ENCODE data around the gene CREBBP. TPM values are rescaled to one million over a fixed set of nuclear protein-coding genes. Genes with fewer than 3 reads are reported as not detected.
A peak's percentile ranks its signal among the peaks of the same experiment; 100 is the strongest.

The CREBBP gene
- total and polyA plus RNA-seq, 2 donors (not counting 1 experiment from before 2014, with no cell fraction given), result 6.1 to 22.6 TPM

DNA sequence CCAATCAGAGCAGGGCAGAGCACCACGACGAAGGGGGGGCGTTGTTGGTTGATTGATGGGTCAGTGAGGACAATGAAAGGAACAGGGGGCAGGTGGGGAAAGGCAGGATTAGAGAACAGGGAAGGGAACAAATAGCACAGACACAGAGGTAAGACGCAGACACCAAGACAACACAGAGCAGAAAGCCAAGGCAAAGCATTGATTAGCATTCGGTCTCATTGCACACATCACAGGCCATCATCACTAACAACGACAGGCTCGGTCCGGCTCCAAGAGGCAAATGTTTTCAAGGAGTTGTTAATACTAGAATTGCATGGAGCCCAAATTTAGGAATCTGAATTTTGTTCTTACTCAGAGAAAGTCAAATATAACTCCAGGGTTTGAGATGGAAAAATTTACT, 128.6 kb downstream of the CREBBP start:
- Histone ChIP-seq H3K27me3 (ENCODE audit: control insufficient read depth, insufficient read depth, low read length) (no peaks in the 10 kb centered on the region), H3K9ac (ENCODE audit: insufficient read depth, low read length) (no peak overlapping the region), H3K4me2 (ENCODE audit: extremely low read depth, insufficient read depth, low read length) (no peak overlapping the region), H3K36me3 (ENCODE audit: control insufficient read depth, insufficient read depth, low read length) (peaks cover 7% of the 10 kb centered on the region), H3K79me2 (ENCODE audit: control insufficient read depth, insufficient read depth, low read length) (peaks cover 3% of the 10 kb centered on the region), H2AFZ (ENCODE audit: low read length) (no peak overlapping the region), H3K4me3 (replicated peaks in 1 of 4; ENCODE audit: control extremely low read depth in 1 of 4, insufficient read depth in 1 of 4, low read depth in 3 of 4, low read length in 4 of 4) (no peak overlapping the region), H3K27ac (ENCODE audit: insufficient read depth, low read length) (no peak overlapping the region), H3K9me3 (ENCODE audit: control insufficient read depth, insufficient read depth, low read depth, low read length) (no peaks in the 10 kb centered on the region), H4K20me1 (ENCODE audit: control insufficient read depth, extremely low read depth, insufficient read depth, low read length) (no peaks in the 10 kb centered on the region), H3K4me1 (ENCODE audit: control insufficient read depth, extremely low read depth, insufficient read depth, low read length) (no peaks in the 10 kb centered on the region)
- no peak for DNase-seq (ENCODE audit: low read depth in 2 of 2)
- TF ChIP-seq EZH2 (IDR thresholded peaks at IDR 0.05; ENCODE audit: low read length, missing control alignments), result no peak
- TF ChIP-seq, protein P1, sequence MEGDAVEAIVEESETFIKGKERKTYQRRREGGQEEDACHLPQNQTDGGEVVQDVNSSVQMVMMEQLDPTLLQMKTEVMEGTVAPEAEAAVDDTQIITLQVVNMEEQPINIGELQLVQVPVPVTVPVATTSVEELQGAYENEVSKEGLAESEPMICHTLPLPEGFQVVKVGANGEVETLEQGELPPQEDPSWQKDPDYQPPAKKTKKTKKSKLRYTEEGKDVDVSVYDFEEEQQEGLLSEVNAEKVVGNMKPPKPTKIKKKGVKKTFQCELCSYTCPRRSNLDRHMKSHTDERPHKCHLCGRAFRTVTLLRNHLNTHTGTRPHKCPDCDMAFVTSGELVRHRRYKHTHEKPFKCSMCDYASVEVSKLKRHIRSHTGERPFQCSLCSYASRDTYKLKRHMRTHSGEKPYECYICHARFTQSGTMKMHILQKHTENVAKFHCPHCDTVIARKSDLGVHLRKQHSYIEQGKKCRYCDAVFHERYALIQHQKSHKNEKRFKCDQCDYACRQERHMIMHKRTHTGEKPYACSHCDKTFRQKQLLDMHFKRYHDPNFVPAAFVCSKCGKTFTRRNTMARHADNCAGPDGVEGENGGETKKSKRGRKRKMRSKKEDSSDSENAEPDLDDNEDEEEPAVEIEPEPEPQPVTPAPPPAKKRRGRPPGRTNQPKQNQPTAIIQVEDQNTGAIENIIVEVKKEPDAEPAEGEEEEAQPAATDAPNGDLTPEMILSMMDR (conservative IDR thresholded peaks at IDR 0.05 in 1 of 2, IDR thresholded peaks at IDR 0.05 in 1 of 2; ENCODE audit: low read depth in 1 of 2, low read length in 2 of 2), result no peak

DNA sequence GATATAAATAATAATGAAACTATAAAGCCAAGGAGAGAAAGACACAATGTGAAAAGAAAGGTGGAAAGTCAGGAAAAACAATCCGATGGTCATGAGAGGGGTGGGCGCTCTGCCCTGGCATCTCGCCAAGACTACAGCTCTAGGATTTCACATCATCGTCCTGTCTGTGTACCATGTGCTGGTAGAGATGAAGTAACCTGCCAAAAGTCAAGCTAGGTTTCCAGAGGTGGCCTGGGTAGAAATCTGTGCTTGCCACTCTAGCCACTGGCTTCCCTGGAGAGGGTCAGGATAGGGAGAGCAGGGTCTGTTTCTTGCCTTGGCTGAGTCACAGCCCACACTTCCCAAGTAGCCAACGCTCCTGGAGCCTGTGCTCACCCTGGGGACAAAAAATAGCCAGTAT, 132.2 kb downstream of the CREBBP start:
- Histone ChIP-seq H3K9ac (ENCODE audit: insufficient read depth, low read length) (no peak overlapping the region), H3K79me2 (ENCODE audit: control insufficient read depth, insufficient read depth, low read length) (peaks cover 3% of the 10 kb centered on the region), H3K4me1 (ENCODE audit: control insufficient read depth, extremely low read depth, insufficient read depth, low read length) (peaks cover 7% of the 10 kb centered on the region), H2AFZ (ENCODE audit: low read length) (no peak overlapping the region), H3K4me2 (ENCODE audit: extremely low read depth, insufficient read depth, low read length) (no peak overlapping the region), H3K27me3 (ENCODE audit: control insufficient read depth, insufficient read depth, low read length) (no peaks in the 10 kb centered on the region), H3K4me3 (replicated peaks in 1 of 4; ENCODE audit: control extremely low read depth in 1 of 4, insufficient read depth in 1 of 4, low read depth in 3 of 4, low read length in 4 of 4) (no peak overlapping the region), H3K27ac (ENCODE audit: insufficient read depth, low read length) (no peak overlapping the region), H4K20me1 (ENCODE audit: control insufficient read depth, extremely low read depth, insufficient read depth, low read length) (no peaks in the 10 kb centered on the region), H3K36me3 (ENCODE audit: control insufficient read depth, insufficient read depth, low read length) (peaks cover 21% of the 10 kb centered on the region), H3K9me3 (ENCODE audit: control insufficient read depth, insufficient read depth, low read depth, low read length) (no peaks in the 10 kb centered on the region)
- no peak for DNase-seq (ENCODE audit: low read depth in 2 of 2)
- TF ChIP-seq, protein P1 (conservative IDR thresholded peaks at IDR 0.05 in 1 of 2, IDR thresholded peaks at IDR 0.05 in 1 of 2; ENCODE audit: low read depth in 1 of 2, low read length in 2 of 2), result no peak
- no peak for TF ChIP-seq EZH2 (IDR thresholded peaks at IDR 0.05; ENCODE audit: low read length, missing control alignments)

DNA sequence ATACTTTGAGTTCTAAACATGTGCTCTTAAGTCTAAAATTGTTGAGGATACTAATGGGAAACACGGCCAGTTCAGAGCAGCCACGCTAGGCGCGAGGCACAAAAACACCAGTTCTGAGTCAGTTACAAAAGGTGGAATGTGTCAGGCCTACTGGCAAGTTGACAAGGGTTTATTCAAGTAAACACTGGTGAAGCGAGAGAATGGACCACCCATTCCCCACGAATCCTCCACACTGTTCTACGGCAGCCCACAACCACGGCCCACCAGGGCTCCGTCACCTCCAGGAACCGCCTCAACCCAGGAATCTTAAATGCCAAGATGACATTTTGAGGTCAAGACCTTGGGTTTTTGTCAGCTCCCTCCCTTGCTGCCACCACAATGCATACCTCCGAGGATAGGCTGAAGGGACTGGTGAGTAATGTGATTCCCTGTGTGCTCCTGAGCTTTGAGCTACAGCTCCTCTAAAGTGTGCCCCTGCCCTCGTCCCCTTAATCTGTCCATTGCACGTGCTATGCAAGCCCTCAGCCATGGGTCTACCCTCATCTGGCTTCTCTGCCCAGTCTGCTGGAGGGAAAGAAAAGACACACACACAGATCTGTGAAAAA, 134.7 kb downstream of the CREBBP start:
- peaks cover 7% of the 10 kb centered on the region for H3K4me1 ChIP-seq (ENCODE audit: control insufficient read depth, extremely low read depth, insufficient read depth, low read length)
- no peak overlapping the region for H3K4me2 ChIP-seq (ENCODE audit: extremely low read depth, insufficient read depth, low read length)
- H3K4me3 ChIP-seq (replicated peaks in 1 of 4; ENCODE audit: control extremely low read depth in 1 of 4, insufficient read depth in 1 of 4, low read depth in 3 of 4, low read length in 4 of 4), result no peak overlapping the region
- no peaks in the 10 kb centered on the region for H4K20me1 ChIP-seq (ENCODE audit: control insufficient read depth, extremely low read depth, insufficient read depth, low read length)
- no peak overlapping the region for H3K27ac ChIP-seq (ENCODE audit: insufficient read depth, low read length)
- no peaks in the 10 kb centered on the region for H3K79me2 ChIP-seq (ENCODE audit: control insufficient read depth, insufficient read depth, low read length)
- no peak for TF ChIP-seq EZH2 (IDR thresholded peaks at IDR 0.05; ENCODE audit: low read length, missing control alignments)
- TF ChIP-seq, protein P1 (conservative IDR thresholded peaks at IDR 0.05 in 1 of 2, IDR thresholded peaks at IDR 0.05 in 1 of 2; ENCODE audit: low read depth in 1 of 2, low read length in 2 of 2), result no peak
- DNase-seq (ENCODE audit: low read depth in 2 of 2), result peak; percentile 50 to 80
- no peak overlapping the region for H3K9ac ChIP-seq (ENCODE audit: insufficient read depth, low read length)
- H3K27me3 ChIP-seq (ENCODE audit: control insufficient read depth, insufficient read depth, low read length), result no peaks in the 10 kb centered on the region
- H2AFZ ChIP-seq (ENCODE audit: low read length), result no peak overlapping the region
- no peaks in the 10 kb centered on the region for H3K9me3 ChIP-seq (ENCODE audit: control insufficient read depth, insufficient read depth, low read depth, low read length)
- peaks cover 22% of the 10 kb centered on the region for H3K36me3 ChIP-seq (ENCODE audit: control insufficient read depth, insufficient read depth, low read length)
